MV-4-11 (cell line): Measurements from ENCODE around the gene BAIAP2L2.
"Not testable (repeated sequence)": the region's sequence is repeated elsewhere in the genome, so short reads cannot be mapped to it uniquely, and the experiment has no call there.

Source experiments
- DNase-seq: peaks from one replicate; lab custom pipeline; 2025; lab: John Stamatoyannopoulos, UW

BAIAP2L2 gene

GRCh38 chr22:38037367-38038150 is 72.9 kb downstream of the BAIAP2L2 start:
- DNase-seq, result not testable (repeated sequence)

DNA sequence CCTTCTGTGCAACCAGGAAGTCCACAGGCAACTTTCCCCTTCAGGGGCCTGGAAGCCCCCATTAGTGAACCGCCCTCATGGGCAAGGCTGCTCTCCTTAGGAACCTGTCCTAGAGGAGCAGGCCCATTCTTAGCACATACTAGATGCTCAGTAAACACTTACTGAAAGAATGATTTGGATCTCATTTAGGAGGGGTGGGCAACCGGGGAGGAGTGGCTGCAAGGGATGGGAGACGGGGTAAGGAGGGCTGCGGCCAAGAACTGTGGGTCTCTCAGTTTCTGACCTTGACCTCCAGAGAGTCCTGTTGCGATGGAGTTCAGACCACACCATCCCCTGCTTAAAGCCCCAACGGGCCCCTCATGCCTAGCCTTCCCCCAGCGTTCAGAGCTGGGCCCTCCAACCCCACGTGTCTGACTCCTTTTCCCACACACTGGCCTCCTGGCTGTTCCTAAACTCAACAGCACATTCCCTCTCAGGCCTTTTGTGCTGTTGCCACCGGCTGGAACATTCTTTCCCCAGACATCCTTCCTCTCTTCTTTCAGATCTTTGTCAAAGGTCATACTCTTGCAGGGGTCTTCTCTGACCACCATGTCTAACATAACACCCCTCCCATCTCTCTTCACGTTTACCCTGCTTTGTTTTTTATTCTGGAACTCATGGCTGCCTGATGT is 74.0 kb downstream of the BAIAP2L2 start:
- no peak for DNase-seq

- DNase-seq, result no peak
Observed at GRCh38 chr22:38035530-38035885, 75.0 kb downstream of the BAIAP2L2 start.
